Measurements from ENCODE around the gene DARS2.

DNA sequence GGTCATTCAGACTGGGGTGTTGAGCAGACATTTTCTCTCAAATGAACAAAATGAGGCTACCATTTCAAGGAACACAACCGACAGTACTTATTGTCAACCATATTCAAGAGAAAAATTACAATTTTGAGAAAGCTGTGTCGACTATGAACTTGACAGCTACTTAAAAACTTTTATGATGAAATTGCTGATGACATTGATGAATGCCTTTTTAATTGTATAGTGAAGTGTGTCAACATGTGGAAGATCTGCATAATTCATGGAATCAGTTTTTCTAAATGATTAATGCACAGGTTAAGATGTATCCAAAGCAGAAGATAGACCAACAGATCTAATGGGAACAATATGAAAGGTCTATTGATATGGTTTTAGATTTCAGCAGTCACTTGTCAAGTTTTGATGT lies 34.6 kb upstream of the DARS2 start:
- no peak for TF ChIP-seq POLR2A (IDR thresholded peaks at IDR 0.05)
- TF ChIP-seq, protein P1, sequence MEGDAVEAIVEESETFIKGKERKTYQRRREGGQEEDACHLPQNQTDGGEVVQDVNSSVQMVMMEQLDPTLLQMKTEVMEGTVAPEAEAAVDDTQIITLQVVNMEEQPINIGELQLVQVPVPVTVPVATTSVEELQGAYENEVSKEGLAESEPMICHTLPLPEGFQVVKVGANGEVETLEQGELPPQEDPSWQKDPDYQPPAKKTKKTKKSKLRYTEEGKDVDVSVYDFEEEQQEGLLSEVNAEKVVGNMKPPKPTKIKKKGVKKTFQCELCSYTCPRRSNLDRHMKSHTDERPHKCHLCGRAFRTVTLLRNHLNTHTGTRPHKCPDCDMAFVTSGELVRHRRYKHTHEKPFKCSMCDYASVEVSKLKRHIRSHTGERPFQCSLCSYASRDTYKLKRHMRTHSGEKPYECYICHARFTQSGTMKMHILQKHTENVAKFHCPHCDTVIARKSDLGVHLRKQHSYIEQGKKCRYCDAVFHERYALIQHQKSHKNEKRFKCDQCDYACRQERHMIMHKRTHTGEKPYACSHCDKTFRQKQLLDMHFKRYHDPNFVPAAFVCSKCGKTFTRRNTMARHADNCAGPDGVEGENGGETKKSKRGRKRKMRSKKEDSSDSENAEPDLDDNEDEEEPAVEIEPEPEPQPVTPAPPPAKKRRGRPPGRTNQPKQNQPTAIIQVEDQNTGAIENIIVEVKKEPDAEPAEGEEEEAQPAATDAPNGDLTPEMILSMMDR (IDR thresholded peaks at IDR 0.05): no peak

Measured in testis (tissue), 2 donors.